ENCODE results near the gene CLEC16A. TPM values are rescaled to one million over a fixed set of nuclear protein-coding genes. Genes with fewer than 3 reads are reported as not detected.

The CLEC16A gene
- total and polyA plus RNA-seq, 2 donors (not counting 1 experiment from before 2014, with no cell fraction given), result 21.9 to 79.5 TPM

GRCh38 chr16:11063448-11064201, 119.3 kb downstream of the CLEC16A start:
- H3K9ac ChIP-seq (ENCODE audit: low read length), result no peak overlapping the region
- H3K4me3 ChIP-seq (ENCODE audit: control extremely low read depth in 1 of 5, extremely low read depth in 1 of 5, insufficient read depth in 1 of 5, low read depth in 2 of 5, low read length in 4 of 5), result no peak overlapping the region
- peaks cover 5 to 66% of the 10 kb centered on the region in 2 experiments for H3K36me3 ChIP-seq (replicated peaks in 1 of 2; ENCODE audit: control extremely low read depth in 1 of 2, control insufficient read depth in 1 of 2, extremely low read depth in 1 of 2, insufficient read depth in 2 of 2, low read length in 1 of 2)
- intact Hi-C loops (cut with micrococcal nuclease), result no loop called here
- H3K4me1 Mint-ChIP-seq, result no peaks in the 10 kb centered on the region
- no peaks in the 10 kb centered on the region for H3K9me3 ChIP-seq (ENCODE audit: control extremely low read depth in 1 of 3, control insufficient read depth in 2 of 3, insufficient read depth in 1 of 3, low read length in 2 of 3)
- WGBS (ENCODE audit: insufficient coverage), result 96% methylated on average over 7 of the region's 8 CpGs
- H3K27me3 Mint-ChIP-seq, result no peaks in the 10 kb centered on the region
- ChIA-PET CTCF (no interaction called here), POLR2A (no interaction called here)
- no peak overlapping the region for H3K27ac Mint-ChIP-seq
- TF ChIP-seq, protein P1, sequence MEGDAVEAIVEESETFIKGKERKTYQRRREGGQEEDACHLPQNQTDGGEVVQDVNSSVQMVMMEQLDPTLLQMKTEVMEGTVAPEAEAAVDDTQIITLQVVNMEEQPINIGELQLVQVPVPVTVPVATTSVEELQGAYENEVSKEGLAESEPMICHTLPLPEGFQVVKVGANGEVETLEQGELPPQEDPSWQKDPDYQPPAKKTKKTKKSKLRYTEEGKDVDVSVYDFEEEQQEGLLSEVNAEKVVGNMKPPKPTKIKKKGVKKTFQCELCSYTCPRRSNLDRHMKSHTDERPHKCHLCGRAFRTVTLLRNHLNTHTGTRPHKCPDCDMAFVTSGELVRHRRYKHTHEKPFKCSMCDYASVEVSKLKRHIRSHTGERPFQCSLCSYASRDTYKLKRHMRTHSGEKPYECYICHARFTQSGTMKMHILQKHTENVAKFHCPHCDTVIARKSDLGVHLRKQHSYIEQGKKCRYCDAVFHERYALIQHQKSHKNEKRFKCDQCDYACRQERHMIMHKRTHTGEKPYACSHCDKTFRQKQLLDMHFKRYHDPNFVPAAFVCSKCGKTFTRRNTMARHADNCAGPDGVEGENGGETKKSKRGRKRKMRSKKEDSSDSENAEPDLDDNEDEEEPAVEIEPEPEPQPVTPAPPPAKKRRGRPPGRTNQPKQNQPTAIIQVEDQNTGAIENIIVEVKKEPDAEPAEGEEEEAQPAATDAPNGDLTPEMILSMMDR (IDR thresholded peaks at IDR 0.05), result no peak
- TF ChIP-seq EZH2 (IDR thresholded peaks at IDR 0.05; ENCODE audit: borderline replicate concordance, insufficient read depth, low read depth, low read length, poor library complexity, severe bottlenecking), result no peak
- ATAC-seq (ENCODE audit: low read depth) (no peak), DNase-seq (no peak)
- no peaks in the 10 kb centered on the region for H4K20me1 ChIP-seq (ENCODE audit: control insufficient read depth, insufficient read depth, low read length, poor library complexity, severe bottlenecking)
- no peak overlapping the region for H3K4me3 Mint-ChIP-seq
- H3K4me1 ChIP-seq (ENCODE audit: control insufficient read depth in 2 of 2, insufficient read depth in 2 of 2, low read length in 2 of 2), result no peaks in the 10 kb centered on the region
- no peaks in the 10 kb centered on the region for H3K79me2 ChIP-seq (ENCODE audit: control insufficient read depth, insufficient read depth, low read length)
- no peaks in the 10 kb centered on the region for H3K9me3 Mint-ChIP-seq (ENCODE audit: insufficient read depth)
- H3K27ac ChIP-seq (ENCODE audit: low read length in 2 of 2), result no peak overlapping the region
- no peaks in the 10 kb centered on the region for H3K27me3 ChIP-seq (replicated peaks in 1 of 4; ENCODE audit: control extremely low read depth in 1 of 4, control insufficient read depth in 3 of 4, insufficient read depth in 4 of 4, low read length in 3 of 4)
- no peak overlapping the region for H2AFZ ChIP-seq (ENCODE audit: insufficient read depth, low read depth, low read length, poor library complexity, severe bottlenecking)
- H3K4me2 ChIP-seq (replicated peaks; ENCODE audit: low read depth, low read length, poor library complexity, severe bottlenecking), result no peak overlapping the region

- H3K9ac ChIP-seq (ENCODE audit: low read length), result no peak overlapping the region
- no peaks in the 10 kb centered on the region for H4K20me1 ChIP-seq (ENCODE audit: control insufficient read depth, insufficient read depth, low read length, poor library complexity, severe bottlenecking)
- Mint-ChIP-seq H3K4me1 (no peaks in the 10 kb centered on the region), H3K4me3 (no peak overlapping the region), H3K9me3 (ENCODE audit: insufficient read depth) (no peaks in the 10 kb centered on the region), H3K27me3 (no peaks in the 10 kb centered on the region), H3K27ac (no peak overlapping the region)
- intact Hi-C loops (cut with micrococcal nuclease), result no loop called here
- no peaks in the 10 kb centered on the region for H3K79me2 ChIP-seq (ENCODE audit: control insufficient read depth, insufficient read depth, low read length)
- no peak overlapping the region for H2AFZ ChIP-seq (ENCODE audit: insufficient read depth, low read depth, low read length, poor library complexity, severe bottlenecking)
- 91% methylated on average over 1 of the region's 3 CpGs for WGBS (ENCODE audit: insufficient coverage)
- no peak overlapping the region for H3K27ac ChIP-seq (ENCODE audit: low read length in 2 of 2)
- ChIA-PET POLR2A (no interaction called here), CTCF (no interaction called here)
- H3K4me2 ChIP-seq (replicated peaks; ENCODE audit: low read depth, low read length, poor library complexity, severe bottlenecking), result no peak overlapping the region
- H3K9me3 ChIP-seq (ENCODE audit: control extremely low read depth in 1 of 3, control insufficient read depth in 2 of 3, insufficient read depth in 1 of 3, low read length in 2 of 3), result no peaks in the 10 kb centered on the region
- no peak overlapping the region for H3K4me3 ChIP-seq (ENCODE audit: control extremely low read depth in 1 of 5, extremely low read depth in 1 of 5, insufficient read depth in 1 of 5, low read depth in 2 of 5, low read length in 4 of 5)
- DNase-seq (no peak), ATAC-seq (ENCODE audit: low read depth) (no peak)
- H3K27me3 ChIP-seq (replicated peaks in 1 of 4; ENCODE audit: control extremely low read depth in 1 of 4, control insufficient read depth in 3 of 4, insufficient read depth in 4 of 4, low read length in 3 of 4), result no peaks in the 10 kb centered on the region
- no peaks in the 10 kb centered on the region for H3K4me1 ChIP-seq (ENCODE audit: control insufficient read depth in 2 of 2, insufficient read depth in 2 of 2, low read length in 2 of 2)
- H3K36me3 ChIP-seq (replicated peaks in 1 of 2; ENCODE audit: control extremely low read depth in 1 of 2, control insufficient read depth in 1 of 2, extremely low read depth in 1 of 2, insufficient read depth in 2 of 2, low read length in 1 of 2), result peaks cover 5 to 65% of the 10 kb centered on the region in 2 experiments
- TF ChIP-seq EZH2 (IDR thresholded peaks at IDR 0.05; ENCODE audit: borderline replicate concordance, insufficient read depth, low read depth, low read length, poor library complexity, severe bottlenecking), result no peak
- TF ChIP-seq, protein P1 (IDR thresholded peaks at IDR 0.05), result no peak
These were observed 119.8 kb downstream of the CLEC16A start for GRCh38 chr16:11064202-11064540.
